ENCODE data around the gene LRFN4. TPM values are rescaled to one million over a fixed set of nuclear protein-coding genes. Genes with fewer than 3 reads are reported as not detected.
A peak's percentile ranks its signal among the peaks of the same experiment; 100 is the strongest.

LRFN4 gene
- total RNA-seq, 2 donors from 2014 or later = 12.4 to 23.0 TPM

DNA sequence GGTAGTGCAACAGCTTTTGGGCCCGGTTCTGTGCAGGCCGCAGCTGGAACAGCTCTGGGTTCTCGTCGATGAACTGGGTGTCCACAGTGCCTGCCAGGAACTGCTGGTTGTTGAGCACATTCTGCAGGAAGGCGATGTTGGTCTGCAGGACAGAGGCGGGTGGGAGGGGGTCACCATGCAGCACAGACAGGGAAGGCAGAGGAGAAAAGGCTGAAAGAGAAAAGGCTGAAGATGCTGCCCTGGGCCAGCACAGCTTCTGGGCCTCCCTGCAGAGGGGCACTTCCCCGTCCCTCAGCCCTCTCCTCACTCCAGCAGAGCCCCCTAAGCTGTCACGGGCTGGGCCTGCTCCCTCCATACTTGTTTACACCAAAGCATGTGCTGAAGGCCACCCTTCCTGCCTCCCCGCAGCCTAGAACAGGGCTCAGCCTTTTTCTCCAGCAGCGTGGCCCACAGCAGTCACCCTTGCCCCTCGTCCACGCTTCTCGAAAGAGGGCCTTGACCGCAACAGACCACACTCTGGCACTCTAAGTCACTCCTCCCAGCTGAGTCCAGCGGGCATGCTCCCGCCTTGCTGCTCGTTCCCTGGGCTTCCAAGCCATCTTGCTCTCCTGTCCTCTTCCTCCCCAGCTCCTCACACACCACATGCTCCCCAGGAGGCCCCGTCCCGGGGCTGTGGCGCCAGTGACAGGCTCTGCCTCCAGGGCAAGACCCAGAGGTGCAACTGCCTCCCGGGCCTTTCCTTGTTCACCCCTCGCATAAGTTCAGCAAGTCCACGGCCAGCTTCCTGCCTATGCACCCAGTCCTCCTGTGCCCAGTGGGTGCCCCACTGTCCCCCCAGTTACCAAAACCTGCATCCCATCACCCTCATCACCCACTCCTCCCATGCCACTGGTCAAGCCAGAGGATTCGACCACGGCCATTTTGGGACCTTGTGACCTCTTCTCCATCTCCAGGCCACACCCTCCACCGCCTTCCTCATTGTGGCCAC, 3.3 kb upstream of the LRFN4 start:
- DNase-seq (ENCODE audit: low spot score) (no peak), ATAC-seq (ENCODE audit: insufficient number of reproducible peaks, low FRiP score, low read depth) (no peak)
- H3K4me3 ChIP-seq = no peak overlapping the region
- H3K36me3 ChIP-seq = no peaks in the 10 kb centered on the region
- no peak overlapping the region for H3K27ac ChIP-seq
- H3K27me3 ChIP-seq (replicated peaks; ENCODE audit: insufficient read depth) = no peaks in the 10 kb centered on the region
- H3K4me1 ChIP-seq (ENCODE audit: control insufficient read depth in 1 of 2, low read depth in 2 of 2) = peaks cover 4 to 9% of the 10 kb centered on the region in 2 donors
- H3K9me3 ChIP-seq = no peaks in the 10 kb centered on the region
- TF ChIP-seq, protein P1, sequence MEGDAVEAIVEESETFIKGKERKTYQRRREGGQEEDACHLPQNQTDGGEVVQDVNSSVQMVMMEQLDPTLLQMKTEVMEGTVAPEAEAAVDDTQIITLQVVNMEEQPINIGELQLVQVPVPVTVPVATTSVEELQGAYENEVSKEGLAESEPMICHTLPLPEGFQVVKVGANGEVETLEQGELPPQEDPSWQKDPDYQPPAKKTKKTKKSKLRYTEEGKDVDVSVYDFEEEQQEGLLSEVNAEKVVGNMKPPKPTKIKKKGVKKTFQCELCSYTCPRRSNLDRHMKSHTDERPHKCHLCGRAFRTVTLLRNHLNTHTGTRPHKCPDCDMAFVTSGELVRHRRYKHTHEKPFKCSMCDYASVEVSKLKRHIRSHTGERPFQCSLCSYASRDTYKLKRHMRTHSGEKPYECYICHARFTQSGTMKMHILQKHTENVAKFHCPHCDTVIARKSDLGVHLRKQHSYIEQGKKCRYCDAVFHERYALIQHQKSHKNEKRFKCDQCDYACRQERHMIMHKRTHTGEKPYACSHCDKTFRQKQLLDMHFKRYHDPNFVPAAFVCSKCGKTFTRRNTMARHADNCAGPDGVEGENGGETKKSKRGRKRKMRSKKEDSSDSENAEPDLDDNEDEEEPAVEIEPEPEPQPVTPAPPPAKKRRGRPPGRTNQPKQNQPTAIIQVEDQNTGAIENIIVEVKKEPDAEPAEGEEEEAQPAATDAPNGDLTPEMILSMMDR (IDR thresholded peaks at IDR 0.05) = no peak

DNA sequence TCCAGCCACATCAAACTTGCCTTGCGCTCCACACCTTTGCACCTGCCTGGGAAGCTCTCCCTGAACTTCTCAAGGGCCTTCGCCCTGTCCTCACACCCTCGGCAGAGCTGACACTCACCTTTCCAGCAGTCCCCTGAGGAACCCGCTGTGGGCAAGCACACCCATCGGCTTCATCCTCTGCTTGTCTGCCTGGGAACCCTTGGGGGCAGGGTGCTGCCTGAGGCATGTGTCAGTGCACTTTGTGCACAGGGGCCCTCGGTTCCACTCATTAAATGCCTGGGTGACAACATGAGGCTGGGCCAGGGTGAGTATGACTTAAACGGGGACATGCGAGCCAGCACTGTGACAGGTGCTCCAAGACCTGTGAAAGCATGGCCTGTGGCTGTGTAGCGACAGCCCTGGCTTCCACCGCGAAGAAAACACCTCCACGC, 2.6 kb upstream of the LRFN4 start:
- ATAC-seq (ENCODE audit: insufficient number of reproducible peaks, low FRiP score, low read depth) = no peak
- TF ChIP-seq, protein P1 (IDR thresholded peaks at IDR 0.05) = no peak
- no peak for DNase-seq (ENCODE audit: low spot score)
- Histone ChIP-seq H3K27ac (no peak overlapping the region), H3K27me3 (replicated peaks; ENCODE audit: insufficient read depth) (no peaks in the 10 kb centered on the region), H3K4me1 (ENCODE audit: control insufficient read depth in 1 of 2, low read depth in 2 of 2) (peaks cover 4 to 9% of the 10 kb centered on the region in 2 donors), H3K36me3 (no peaks in the 10 kb centered on the region), H3K9me3 (no peaks in the 10 kb centered on the region), H3K4me3 (no peak overlapping the region)

DNA sequence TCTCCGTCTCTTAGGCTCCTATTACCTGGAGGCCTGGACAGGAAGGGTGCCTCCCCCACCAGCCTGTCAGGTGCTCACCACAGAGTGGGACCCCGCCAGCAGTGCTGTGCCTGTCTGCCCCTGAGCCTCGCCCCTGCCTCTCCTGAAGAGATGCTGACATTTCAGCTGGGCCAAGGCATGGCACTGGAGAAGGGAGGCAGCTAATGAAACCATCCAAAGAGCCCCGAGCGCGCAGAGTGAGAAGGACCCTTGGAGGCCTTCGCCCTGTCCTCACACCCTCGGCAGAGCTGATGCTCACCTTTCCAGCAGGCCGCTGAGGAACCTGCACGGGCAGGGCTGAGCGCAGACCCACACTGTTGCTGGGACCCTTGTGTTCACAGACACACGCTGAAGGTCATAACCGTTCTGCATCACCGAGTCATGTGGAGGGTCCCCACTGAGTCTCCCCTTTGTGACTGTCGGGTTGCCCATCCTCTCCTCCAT, 2.1 kb upstream of the LRFN4 start:
- no peak overlapping the region for H3K27ac ChIP-seq
- no peaks in the 10 kb centered on the region for H3K27me3 ChIP-seq (replicated peaks; ENCODE audit: insufficient read depth)
- no peak overlapping the region for H3K4me3 ChIP-seq
- no peaks in the 10 kb centered on the region for H3K9me3 ChIP-seq
- ATAC-seq (ENCODE audit: insufficient number of reproducible peaks, low FRiP score, low read depth) (no peak), DNase-seq (ENCODE audit: low spot score) (no peak)
- peaks cover 4 to 9% of the 10 kb centered on the region in 2 donors for H3K4me1 ChIP-seq (ENCODE audit: control insufficient read depth in 1 of 2, low read depth in 2 of 2)
- no peaks in the 10 kb centered on the region for H3K36me3 ChIP-seq
- TF ChIP-seq, protein P1 (IDR thresholded peaks at IDR 0.05) = no peak

DNA sequence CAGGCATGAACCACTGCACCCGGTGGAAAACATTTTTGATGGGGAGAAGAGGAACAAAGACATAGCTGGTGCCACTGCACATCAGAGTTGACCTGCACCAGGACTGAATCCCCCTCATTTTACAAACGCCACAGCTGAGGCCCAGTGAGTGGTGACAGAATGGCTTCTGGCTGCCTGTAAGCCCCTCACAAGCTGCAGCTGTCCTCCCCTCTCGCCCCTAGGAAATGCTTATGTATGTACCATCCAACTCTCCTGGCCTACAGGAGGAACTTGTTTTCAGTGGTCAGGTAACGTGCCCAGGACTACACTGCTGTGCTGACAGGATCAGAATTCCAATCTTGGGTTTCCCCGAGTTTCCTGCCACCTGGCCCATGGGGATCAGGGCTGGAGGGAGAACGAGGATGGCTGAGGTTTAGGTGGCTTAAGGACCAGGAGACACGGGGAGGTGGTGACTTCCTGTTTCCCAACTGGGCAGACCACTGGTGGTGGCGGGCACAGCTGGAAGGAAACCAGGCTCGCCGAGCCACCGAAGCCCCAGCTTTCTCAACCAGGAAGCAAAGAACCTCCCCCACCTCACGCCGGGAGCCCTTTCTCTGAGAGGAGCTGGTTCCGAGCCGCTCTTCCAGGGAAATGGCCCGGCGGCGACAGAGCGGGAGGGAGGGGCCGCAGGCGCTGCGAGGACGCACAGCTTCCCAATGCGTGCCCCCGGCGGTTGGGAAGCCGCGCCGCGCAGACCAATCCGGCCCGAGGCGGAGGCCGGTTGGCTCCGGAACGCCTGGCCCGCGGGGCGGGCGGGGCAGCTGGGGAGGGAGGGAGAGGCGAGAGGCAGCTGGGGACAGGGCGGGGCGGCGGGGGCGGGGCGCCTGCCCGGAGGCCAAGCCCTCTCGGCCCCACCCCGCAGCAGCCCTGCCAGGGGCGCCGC, 1.0 kb upstream of the LRFN4 start:
- ATAC-seq (ENCODE audit: insufficient number of reproducible peaks, low FRiP score, low read depth) = peak; percentile 70
- no peaks in the 10 kb centered on the region for H3K36me3 ChIP-seq

More for the DNA sequence above, 1.0 kb upstream of the LRFN4 start:
- Histone ChIP-seq H3K27ac (peak overlapping the region; percentile 81 to 92), H3K4me1 (ENCODE audit: control insufficient read depth in 1 of 2, low read depth in 2 of 2) (peaks cover 4 to 9% of the 10 kb centered on the region in 2 donors), H3K9me3 (no peaks in the 10 kb centered on the region), H3K27me3 (replicated peaks; ENCODE audit: insufficient read depth) (no peaks in the 10 kb centered on the region), H3K4me3 (peak overlapping the region; percentile 80)
- peak; percentile 67 for DNase-seq (ENCODE audit: low spot score)
- TF ChIP-seq, protein P1 (IDR thresholded peaks at IDR 0.05) = no peak
